ENCODE measurements around the gene CNTN5. TPM values are rescaled to one million over a fixed set of nuclear protein-coding genes. Genes with fewer than 3 reads are reported as not detected.

CNTN5 gene
- total RNA-seq, 1 experiment from 2014 or later: not detected

- BruUV-seq (replicated peaks): no TSS peak
- TF ChIP-seq EZH2 (IDR thresholded peaks at IDR 0.05; ENCODE audit: low read length, unreplicated experiment) (no peak), EZH2phosphoT487 (IDR thresholded peaks at IDR 0.05; ENCODE audit: borderline replicate concordance, low read length) (no peak), CTCF (conservative IDR thresholded peaks at IDR 0.05; ENCODE audit: low read depth, low read length) (no peak)
- no peaks in the 10 kb centered on the region for H3K9me3 ChIP-seq (ENCODE audit: low read length)
Observed at GRCh38 chr11:99268886-99269285, 248.1 kb downstream of the CNTN5 start.

GRCh38 chr11:99271527-99271926, 250.8 kb downstream of the CNTN5 start:
- Histone ChIP-seq H3K9ac (ENCODE audit: low read length) (no peak overlapping the region), H3K9me2 (replicated peaks; ENCODE audit: low read length) (no peaks in the 10 kb centered on the region), H4K20me1 (ENCODE audit: low read length) (no peaks in the 10 kb centered on the region), H3K9me3 (ENCODE audit: low read length) (no peaks in the 10 kb centered on the region), H2AFZ (ENCODE audit: low read length) (no peak overlapping the region), H3K4me3 (ENCODE audit: low read length) (no peak overlapping the region), H3K27me3 (ENCODE audit: low read length) (no peaks in the 10 kb centered on the region), H3K79me2 (ENCODE audit: low read length) (no peaks in the 10 kb centered on the region), H3K27ac (ENCODE audit: low read length) (no peak overlapping the region), H3K4me1 (ENCODE audit: insufficient read depth, low read length) (no peaks in the 10 kb centered on the region), H3K4me2 (ENCODE audit: low read length) (no peak overlapping the region), H3F3A (ENCODE audit: low read length, unreplicated experiment) (no peaks in the 10 kb centered on the region), H3K36me3 (ENCODE audit: low read depth, low read length) (no peaks in the 10 kb centered on the region)
- CTCF ChIA-PET: no interaction called here
- POLR2A ChIA-PET (ENCODE audit: unreplicated experiment): no interaction called here
- intact Hi-C loops (cut with micrococcal nuclease): no loop called here
- no TSS peak for BruUV-seq (replicated peaks)
- ATAC-seq: no peak
- no peak for TF ChIP-seq CTCF (conservative IDR thresholded peaks at IDR 0.05; ENCODE audit: low read depth, low read length)
- no peak for TF ChIP-seq EZH2phosphoT487 (IDR thresholded peaks at IDR 0.05; ENCODE audit: borderline replicate concordance, low read length)
- no peak for TF ChIP-seq EZH2 (IDR thresholded peaks at IDR 0.05; ENCODE audit: low read length, unreplicated experiment)
- no peak for DNase-seq

More at GRCh38 chr11:99268886-99269285, 248.1 kb downstream of the CNTN5 start:
- intact Hi-C loops (cut with micrococcal nuclease): loop anchor here (5.0 kb wide), 1 partner anchor 178 kb away; no protein-coding TSS in a partner anchor
- Histone ChIP-seq H3K36me3 (ENCODE audit: low read depth, low read length) (no peaks in the 10 kb centered on the region), H3K27ac (ENCODE audit: low read length) (no peak overlapping the region), H2AFZ (ENCODE audit: low read length) (no peak overlapping the region), H3K4me1 (ENCODE audit: insufficient read depth, low read length) (no peaks in the 10 kb centered on the region), H3F3A (ENCODE audit: low read length, unreplicated experiment) (no peaks in the 10 kb centered on the region), H3K9me2 (replicated peaks; ENCODE audit: low read length) (no peaks in the 10 kb centered on the region), H3K9ac (ENCODE audit: low read length) (no peak overlapping the region), H3K79me2 (ENCODE audit: low read length) (no peaks in the 10 kb centered on the region), H3K4me2 (ENCODE audit: low read length) (no peak overlapping the region), H3K27me3 (ENCODE audit: low read length) (no peaks in the 10 kb centered on the region), H3K4me3 (ENCODE audit: low read length) (no peak overlapping the region), H4K20me1 (ENCODE audit: low read length) (no peaks in the 10 kb centered on the region)
- ChIA-PET POLR2A (ENCODE audit: unreplicated experiment) (no interaction called here), CTCF (no interaction called here)
- ATAC-seq (peak; percentile 62), DNase-seq (peak; percentile 18)

- Histone ChIP-seq H3K4me3 (ENCODE audit: low read length) (no peak overlapping the region), H3K9me3 (ENCODE audit: low read length) (no peaks in the 10 kb centered on the region), H3F3A (ENCODE audit: low read length, unreplicated experiment) (no peaks in the 10 kb centered on the region), H3K36me3 (ENCODE audit: low read depth, low read length) (no peaks in the 10 kb centered on the region), H3K27me3 (ENCODE audit: low read length) (no peaks in the 10 kb centered on the region), H3K9me2 (replicated peaks; ENCODE audit: low read length) (no peaks in the 10 kb centered on the region), H3K4me2 (ENCODE audit: low read length) (no peak overlapping the region), H3K4me1 (ENCODE audit: insufficient read depth, low read length) (no peaks in the 10 kb centered on the region), H3K27ac (ENCODE audit: low read length) (no peak overlapping the region), H3K9ac (ENCODE audit: low read length) (no peak overlapping the region), H3K79me2 (ENCODE audit: low read length) (no peaks in the 10 kb centered on the region), H2AFZ (ENCODE audit: low read length) (no peak overlapping the region), H4K20me1 (ENCODE audit: low read length) (no peaks in the 10 kb centered on the region)
- ATAC-seq (no peak), DNase-seq (peak; percentile 11)
- BruUV-seq (replicated peaks): no TSS peak
- intact Hi-C loops (cut with micrococcal nuclease): no loop called here
- POLR2A ChIA-PET (ENCODE audit: unreplicated experiment): no interaction called here
- TF ChIP-seq EZH2 (IDR thresholded peaks at IDR 0.05; ENCODE audit: low read length, unreplicated experiment): no peak
- no peak for TF ChIP-seq CTCF (conservative IDR thresholded peaks at IDR 0.05; ENCODE audit: low read depth, low read length)
- no peak for TF ChIP-seq EZH2phosphoT487 (IDR thresholded peaks at IDR 0.05; ENCODE audit: borderline replicate concordance, low read length)
- CTCF ChIA-PET: no interaction called here
Observed at GRCh38 chr11:99275521-99275920, 254.8 kb downstream of the CNTN5 start.
